Ovary (tissue), 3 donors: Measurements from ENCODE around the gene EMSY.

Source experiments
- EP300 ChIP-seq: sonication (generic); formaldehyde crosslinking; IDR thresholded peaks from one replicate; pipeline ENCODE4 v1.6.1; 2017; ENCODE audit warnings: antibody characterized with exemption
- TF ChIP-seq, protein P1 (sequence below), 3 donors: fragments of 450-650 bp in 2 of 3; fragments of 200-600 bp in 1 of 3; IDR thresholded peaks; one replicate each; pipeline versions ENCODE4 v1.5.1 to v1.8.0; 2016 to 2022; ENCODE audit warnings: antibody characterized with exemption in 3 of 3, mild to moderate bottlenecking in 1 of 3
- donor health status: DM: no; HTN: no; CAD: no.

DNA sequence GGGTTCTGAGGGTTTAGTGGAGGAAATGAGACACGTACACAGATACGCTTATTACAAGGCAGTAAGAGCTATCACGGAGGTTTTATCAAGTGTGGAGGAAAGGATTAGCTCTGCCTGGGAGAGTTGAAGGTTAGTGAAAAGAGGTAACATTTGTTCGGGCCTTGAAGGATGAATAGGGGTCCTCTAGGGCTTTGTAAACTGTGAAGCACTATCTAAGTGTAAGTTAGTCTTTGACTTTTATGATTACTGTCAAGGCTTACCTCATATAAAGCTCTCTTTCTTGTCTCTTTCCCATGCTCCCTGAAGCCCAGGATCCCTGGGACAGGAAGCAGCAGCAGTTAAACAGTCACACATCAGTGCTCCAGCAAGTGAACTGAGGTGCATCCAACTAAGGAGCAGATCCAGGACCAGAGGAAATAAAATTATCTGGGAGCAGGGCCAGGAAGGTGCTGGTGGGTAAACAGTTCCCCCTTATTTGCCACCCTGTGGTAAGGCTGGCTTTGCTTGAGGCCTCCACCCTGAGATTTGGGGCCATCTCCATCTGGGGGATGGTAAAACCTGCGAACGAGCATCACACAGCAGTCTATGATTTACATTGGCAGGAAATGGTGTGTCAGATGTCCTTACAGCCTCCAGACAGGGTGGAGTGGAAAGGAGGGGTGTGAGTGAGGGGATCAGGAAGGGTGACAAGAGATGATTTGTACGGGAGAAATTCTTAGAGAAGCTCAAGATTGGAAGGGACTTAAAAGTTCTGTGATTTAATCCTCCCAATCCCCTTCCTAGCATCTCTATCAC is 36.5 kb upstream of the EMSY start:
- TF ChIP-seq EP300, result no peak
- TF ChIP-seq, protein P1, sequence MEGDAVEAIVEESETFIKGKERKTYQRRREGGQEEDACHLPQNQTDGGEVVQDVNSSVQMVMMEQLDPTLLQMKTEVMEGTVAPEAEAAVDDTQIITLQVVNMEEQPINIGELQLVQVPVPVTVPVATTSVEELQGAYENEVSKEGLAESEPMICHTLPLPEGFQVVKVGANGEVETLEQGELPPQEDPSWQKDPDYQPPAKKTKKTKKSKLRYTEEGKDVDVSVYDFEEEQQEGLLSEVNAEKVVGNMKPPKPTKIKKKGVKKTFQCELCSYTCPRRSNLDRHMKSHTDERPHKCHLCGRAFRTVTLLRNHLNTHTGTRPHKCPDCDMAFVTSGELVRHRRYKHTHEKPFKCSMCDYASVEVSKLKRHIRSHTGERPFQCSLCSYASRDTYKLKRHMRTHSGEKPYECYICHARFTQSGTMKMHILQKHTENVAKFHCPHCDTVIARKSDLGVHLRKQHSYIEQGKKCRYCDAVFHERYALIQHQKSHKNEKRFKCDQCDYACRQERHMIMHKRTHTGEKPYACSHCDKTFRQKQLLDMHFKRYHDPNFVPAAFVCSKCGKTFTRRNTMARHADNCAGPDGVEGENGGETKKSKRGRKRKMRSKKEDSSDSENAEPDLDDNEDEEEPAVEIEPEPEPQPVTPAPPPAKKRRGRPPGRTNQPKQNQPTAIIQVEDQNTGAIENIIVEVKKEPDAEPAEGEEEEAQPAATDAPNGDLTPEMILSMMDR (IDR thresholded peaks at IDR 0.05), result no peak
